PC-9 (cell line): ENCODE results near the gene EMILIN1. TPM values are rescaled to one million over a fixed set of nuclear protein-coding genes. Genes with fewer than 3 reads are reported as not detected.

Experiments
- BruUV-seq: library from RNA; stranded (reverse); fragments of 400-500 nt; replicated peaks from 2 replicates; lab custom pipeline; 2021; lab: Mats Ljungman, UMichigan
- CTCF ChIA-PET: fragments of 300-600 bp; sonication (Branson Sonifier 250); formaldehyde crosslinking; loops from one replicate; lab custom pipeline; 2022; ENCODE audit warnings: antibody characterized with exemption; lab: Charles Lee
- POLR2A ChIA-PET: fragments of 300-600 bp; sonication (Branson Sonifier 250); formaldehyde crosslinking; loops from one replicate; lab custom pipeline; 2022; ENCODE audit warnings: antibody characterized with exemption; ENCODE audit not compliant: unreplicated experiment; lab: Charles Lee
- DNase-seq, 2 experiments: peaks; one replicate each; pipeline versions ENCODE4 v3.0.0 to v3.0.0-alpha.2; 2015 to 2022; ENCODE audit warnings: mixed read lengths in 1 of 2
- H2AFZ ChIP-seq: fragments of 200-600 bp; sonication (generic); 2 replicates; pipeline ENCODE4 v1.8.1; 2017; ENCODE audit warnings: antibody characterized with exemption
- H3F3A ChIP-seq: fragments of 200-600 bp; sonication (generic); 2 replicates; pipeline ENCODE4 v1.8.1; 2017; ENCODE audit warnings: antibody characterized with exemption, mild to moderate bottlenecking, low read depth; ENCODE audit not compliant: insufficient read depth
- H3K27ac ChIP-seq: fragments of 200-600 bp; sonication (generic); 2 replicates; pipeline ENCODE4 v1.6.1; 2016; ENCODE audit warnings: mixed run types
- H3K27me3 ChIP-seq: fragments of 200-600 bp; sonication (generic); 2 replicates; pipeline ENCODE4 v1.6.1; 2016; ENCODE audit warnings: low read depth, mixed run types; ENCODE audit not compliant: insufficient read depth
- H3K36me3 ChIP-seq: fragments of 200-600 bp; sonication (generic); 2 replicates; pipeline ENCODE4 v1.6.1; 2016; ENCODE audit warnings: low read depth, mixed run types
- H3K4me1 ChIP-seq: fragments of 200-600 bp; sonication (generic); replicated peaks from 2 replicates; pipeline ENCODE4 v1.6.1; 2016; ENCODE audit warnings: mixed run types; ENCODE audit not compliant: insufficient read depth
- H3K4me2 ChIP-seq: fragments of 200-600 bp; sonication (generic); 2 replicates; pipeline ENCODE4 v1.6.1; 2017; ENCODE audit warnings: mixed run types
- H3K4me3 ChIP-seq: fragments of 200-600 bp; sonication (generic); 2 replicates; pipeline ENCODE4 v1.6.1; 2016; ENCODE audit warnings: mixed run types
- H3K79me2 ChIP-seq: fragments of 200-600 bp; sonication (generic); 2 replicates; pipeline ENCODE4 v1.6.1; 2017; ENCODE audit warnings: low read depth, mixed run types
- H3K9me2 ChIP-seq: fragments of 200-600 bp; sonication (generic); 2 replicates; pipeline ENCODE4 v1.8.1; 2017; ENCODE audit warnings: mild to moderate bottlenecking; ENCODE audit not compliant: insufficient read depth
- H3K9me3 ChIP-seq: fragments of 200-600 bp; sonication (generic); 2 replicates; pipeline ENCODE4 v1.8.1; 2016; ENCODE audit warnings: low read depth; ENCODE audit not compliant: insufficient read depth
- H4K20me1 ChIP-seq: fragments of 200-600 bp; sonication (generic); 2 replicates; pipeline ENCODE4 v1.8.1; 2017; ENCODE audit not compliant: insufficient read depth
- EZH2 ChIP-seq: fragments of 200-600 bp; sonication (generic); IDR thresholded peaks from 2 replicates; pipeline ENCODE4 v1.8.0; 2017; ENCODE audit warnings: antibody characterized with exemption, low read depth
- intact Hi-C: fragments of 100-400 bp; cut with micrococcal nuclease; formaldehyde crosslinking; loops from one replicate; pipeline ENCODE4 v1.10.0; 2022; ENCODE audit not compliant: unreplicated experiment
- total RNA-seq: library from RNA; stranded (reverse); gene quantifications from 2 replicates; pipeline ENCODE4 v1.2.3, GENCODE V29; 2021
- TF ChIP-seq, protein P1 (sequence below): fragments of 200-600 bp; sonication (generic); conservative IDR thresholded peaks from 2 replicates; pipeline ENCODE4 v1.6.1; 2017; ENCODE audit warnings: mixed run types, antibody characterized with exemption, mild to moderate bottlenecking, moderate library complexity

EMILIN1 gene
- total RNA-seq, 1 experiment from 2014 or later: 1.6 TPM

DNA sequence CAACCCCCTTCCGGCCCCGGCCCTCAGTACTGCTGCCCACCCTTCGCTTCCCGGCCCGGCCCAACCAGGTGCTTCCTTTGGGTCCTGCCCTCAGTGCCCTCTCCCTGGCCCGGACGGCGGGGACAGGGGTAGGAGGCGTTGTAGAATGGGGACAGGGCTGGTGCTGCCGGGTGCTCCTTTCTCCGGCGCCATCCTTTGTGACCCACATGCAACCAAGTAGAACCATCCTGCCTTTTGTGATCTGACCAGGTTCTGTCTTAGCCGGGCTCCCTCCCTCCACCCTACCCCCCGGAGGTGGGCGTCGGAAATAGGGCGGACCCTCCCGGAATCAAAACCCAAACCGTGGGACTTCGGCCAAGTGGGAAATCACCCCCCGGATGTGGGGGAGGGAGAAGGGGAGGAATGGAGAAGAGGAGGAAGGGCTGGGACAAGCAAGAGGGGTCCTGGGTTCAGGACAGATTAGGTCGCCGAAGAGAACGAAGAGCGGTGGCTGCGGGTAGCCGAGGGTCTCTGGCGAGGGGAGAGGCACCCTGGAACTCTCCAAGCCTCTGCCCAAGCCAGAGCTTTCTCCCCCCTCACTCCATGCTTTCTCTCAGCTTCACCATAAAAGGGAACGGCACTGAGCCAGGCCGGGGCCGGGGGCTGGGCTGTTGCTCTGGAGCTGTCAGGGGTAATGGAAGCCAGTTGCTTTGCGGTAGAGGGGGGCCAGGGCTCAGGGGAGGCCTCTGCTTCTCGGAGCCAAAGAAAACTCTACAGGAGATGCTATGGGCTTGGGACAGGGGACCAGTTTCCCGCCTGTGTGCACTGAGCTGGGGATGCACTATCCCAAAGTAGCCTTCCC is 6.2 kb upstream of the EMILIN1 start:
- H3K4me1 ChIP-seq: peaks cover 11% of the 10 kb centered on the region
- peak overlapping the region; percentile 94 for H3K4me2 ChIP-seq
- no peaks in the 10 kb centered on the region for H3K9me3 ChIP-seq
- peak overlapping the region; percentile 90 for H3K4me3 ChIP-seq
- no peak for TF ChIP-seq EZH2
- TF ChIP-seq, protein P1, sequence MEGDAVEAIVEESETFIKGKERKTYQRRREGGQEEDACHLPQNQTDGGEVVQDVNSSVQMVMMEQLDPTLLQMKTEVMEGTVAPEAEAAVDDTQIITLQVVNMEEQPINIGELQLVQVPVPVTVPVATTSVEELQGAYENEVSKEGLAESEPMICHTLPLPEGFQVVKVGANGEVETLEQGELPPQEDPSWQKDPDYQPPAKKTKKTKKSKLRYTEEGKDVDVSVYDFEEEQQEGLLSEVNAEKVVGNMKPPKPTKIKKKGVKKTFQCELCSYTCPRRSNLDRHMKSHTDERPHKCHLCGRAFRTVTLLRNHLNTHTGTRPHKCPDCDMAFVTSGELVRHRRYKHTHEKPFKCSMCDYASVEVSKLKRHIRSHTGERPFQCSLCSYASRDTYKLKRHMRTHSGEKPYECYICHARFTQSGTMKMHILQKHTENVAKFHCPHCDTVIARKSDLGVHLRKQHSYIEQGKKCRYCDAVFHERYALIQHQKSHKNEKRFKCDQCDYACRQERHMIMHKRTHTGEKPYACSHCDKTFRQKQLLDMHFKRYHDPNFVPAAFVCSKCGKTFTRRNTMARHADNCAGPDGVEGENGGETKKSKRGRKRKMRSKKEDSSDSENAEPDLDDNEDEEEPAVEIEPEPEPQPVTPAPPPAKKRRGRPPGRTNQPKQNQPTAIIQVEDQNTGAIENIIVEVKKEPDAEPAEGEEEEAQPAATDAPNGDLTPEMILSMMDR: no peak
- 0 out of 2 replicates have a peak, but pooled peaks cover 6% of the 10 kb centered on the region for H4K20me1 ChIP-seq
- H3K9me2 ChIP-seq: no peaks in the 10 kb centered on the region
- POLR2A ChIA-PET: interaction anchor here (0.6 kb wide), 1 partner anchor 297 kb away, joined by 3 read pairs; no protein-coding TSS in a partner anchor
- intact Hi-C loops: no loop called here
- peaks cover 14% of the 10 kb centered on the region for H3K36me3 ChIP-seq
- peaks cover 9% of the 10 kb centered on the region; the same call in 1 of the 2 replicates for H3F3A ChIP-seq
- peak overlapping the region; percentile 88 for H2AFZ ChIP-seq
- BruUV-seq: no TSS peak
- CTCF ChIA-PET: interaction anchor here (1.6 kb wide), 1 partner anchor 9 kb away, joined by 4 read pairs; no protein-coding TSS in a partner anchor
- peaks cover 29% of the 10 kb centered on the region for H3K79me2 ChIP-seq
- peaks cover 10% of the 10 kb centered on the region for H3K27me3 ChIP-seq
- H3K27ac ChIP-seq: no peak overlapping the region
- DNase-seq: no peak

DNA sequence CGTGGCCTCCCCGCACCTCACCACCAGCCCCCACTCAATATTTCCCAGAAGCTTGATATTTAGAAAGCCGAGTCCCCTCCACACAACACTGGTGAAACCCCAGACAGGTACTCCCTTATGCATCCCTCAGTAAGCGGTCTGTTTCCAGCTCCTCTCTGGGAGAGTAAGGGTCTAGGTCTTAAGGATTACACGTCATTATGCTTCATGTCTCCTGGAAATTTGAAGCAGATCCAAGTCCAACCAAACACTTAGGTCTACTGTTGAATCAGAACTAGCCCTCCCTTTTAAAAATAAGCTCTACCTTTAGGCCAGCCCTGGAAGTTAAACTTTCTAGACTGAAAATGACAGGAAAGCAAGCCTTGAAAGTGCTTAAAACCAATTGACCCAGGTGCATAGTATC is 5.5 kb upstream of the EMILIN1 start:
- BruUV-seq: no TSS peak
- H3K36me3 ChIP-seq: peaks cover 14% of the 10 kb centered on the region
- ChIA-PET CTCF (interaction anchor here (1.6 kb wide), 1 partner anchor 9 kb away, joined by 4 read pairs; no protein-coding TSS in a partner anchor), POLR2A (no interaction called here)
- no peak overlapping the region for H2AFZ ChIP-seq
- no peak overlapping the region for H3K4me2 ChIP-seq
- no peaks in the 10 kb centered on the region for H3K9me3 ChIP-seq
- no peak for DNase-seq
- no peak overlapping the region for H3K4me3 ChIP-seq
- intact Hi-C loops: no loop called here
- no peak overlapping the region for H3K27ac ChIP-seq
- H3K4me1 ChIP-seq: peaks cover 11% of the 10 kb centered on the region
- peaks cover 17% of the 10 kb centered on the region for H3K27me3 ChIP-seq
- H4K20me1 ChIP-seq: 0 out of 2 replicates have a peak, but pooled peaks cover 6% of the 10 kb centered on the region
- peaks cover 29% of the 10 kb centered on the region for H3K79me2 ChIP-seq
- no peaks in the 10 kb centered on the region for H3K9me2 ChIP-seq
- peaks cover 9% of the 10 kb centered on the region; the same call in 1 of the 2 replicates for H3F3A ChIP-seq
- TF ChIP-seq EZH2: no peak
- TF ChIP-seq, protein P1: no peak

DNA sequence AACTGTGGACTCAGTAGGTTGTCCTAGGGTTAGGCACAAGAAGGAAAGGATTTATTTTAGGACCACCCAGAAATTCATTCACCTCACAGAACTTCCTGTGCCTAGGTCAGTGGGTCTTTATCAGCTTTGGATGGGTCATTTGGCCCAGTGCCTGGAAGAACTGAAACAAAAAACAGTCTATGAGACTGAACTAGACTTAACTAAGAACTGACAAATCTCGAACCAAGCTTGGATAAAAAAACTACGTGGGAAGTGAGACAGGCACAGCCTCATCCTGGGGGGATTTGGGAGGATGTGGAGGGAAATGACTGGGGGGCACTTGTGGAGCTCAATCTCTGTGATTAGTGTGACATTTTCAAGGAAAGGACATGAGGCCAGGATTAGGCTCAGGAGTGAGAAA is 4.6 kb upstream of the EMILIN1 start:
- Histone ChIP-seq H3K79me2 (peaks cover 26% of the 10 kb centered on the region), H2AFZ (no peak overlapping the region), H3K9me3 (no peaks in the 10 kb centered on the region), H4K20me1 (0 out of 2 replicates have a peak, but pooled peaks cover 6% of the 10 kb centered on the region), H3K9me2 (no peaks in the 10 kb centered on the region), H3K36me3 (peaks cover 8% of the 10 kb centered on the region), H3K4me2 (no peak overlapping the region), H3F3A (peaks cover 9% of the 10 kb centered on the region; the same call in 1 of the 2 replicates), H3K27ac (no peak overlapping the region), H3K4me1 (peaks cover 11% of the 10 kb centered on the region), H3K27me3 (peaks cover 18% of the 10 kb centered on the region), H3K4me3 (no peak overlapping the region)
- POLR2A ChIA-PET: no interaction called here
- CTCF ChIA-PET: no interaction called here
- no peak for DNase-seq
- intact Hi-C loops: no loop called here
- BruUV-seq: no TSS peak
- TF ChIP-seq EZH2: no peak
- TF ChIP-seq, protein P1: no peak
